Measurements from ENCODE around the gene APP. TPM values are rescaled to one million over a fixed set of nuclear protein-coding genes. Genes with fewer than 3 reads are reported as not detected.
"Not testable (repeated sequence)": the region's sequence is repeated elsewhere in the genome, so short reads cannot be mapped to it uniquely, and the experiment has no call there.

The APP gene
- total RNA-seq, 2 experiments from 2014 or later = 14.5 to 14.9 TPM

GRCh38 chr21:25927195-25927880, 243.2 kb downstream of the APP start:
- no peak for ATAC-seq
- POLR2A ChIA-PET = no interaction called here
- no peak overlapping the region for H3K4me3 Mint-ChIP-seq
- peaks cover 4% of the 10 kb centered on the region for H3K4me1 Mint-ChIP-seq (ENCODE audit: low read depth)
- H3K27me3 Mint-ChIP-seq (ENCODE audit: low read depth) = no peaks in the 10 kb centered on the region
- no peak for DNase-seq
- H3K36me3 Mint-ChIP-seq (ENCODE audit: low read depth) = peaks cover 1% of the 10 kb centered on the region
- CTCF ChIA-PET = no interaction called here
- H3K9me3 Mint-ChIP-seq (ENCODE audit: insufficient read depth) = no peaks in the 10 kb centered on the region
- H3K27ac Mint-ChIP-seq = no peak overlapping the region

- Mint-ChIP-seq H3K4me1 (ENCODE audit: low read depth) (peaks cover 4% of the 10 kb centered on the region), H3K27me3 (ENCODE audit: low read depth) (no peaks in the 10 kb centered on the region), H3K36me3 (ENCODE audit: low read depth) (peaks cover 1% of the 10 kb centered on the region), H3K4me3 (no peak overlapping the region), H3K9me3 (ENCODE audit: insufficient read depth) (no peaks in the 10 kb centered on the region), H3K27ac (no peak overlapping the region)
- ChIA-PET CTCF (no interaction called here), POLR2A (no interaction called here)
- ATAC-seq (no peak), DNase-seq (no peak)
These were observed 244.6 kb downstream of the APP start for GRCh38 chr21:25925936-25926335.

DNA sequence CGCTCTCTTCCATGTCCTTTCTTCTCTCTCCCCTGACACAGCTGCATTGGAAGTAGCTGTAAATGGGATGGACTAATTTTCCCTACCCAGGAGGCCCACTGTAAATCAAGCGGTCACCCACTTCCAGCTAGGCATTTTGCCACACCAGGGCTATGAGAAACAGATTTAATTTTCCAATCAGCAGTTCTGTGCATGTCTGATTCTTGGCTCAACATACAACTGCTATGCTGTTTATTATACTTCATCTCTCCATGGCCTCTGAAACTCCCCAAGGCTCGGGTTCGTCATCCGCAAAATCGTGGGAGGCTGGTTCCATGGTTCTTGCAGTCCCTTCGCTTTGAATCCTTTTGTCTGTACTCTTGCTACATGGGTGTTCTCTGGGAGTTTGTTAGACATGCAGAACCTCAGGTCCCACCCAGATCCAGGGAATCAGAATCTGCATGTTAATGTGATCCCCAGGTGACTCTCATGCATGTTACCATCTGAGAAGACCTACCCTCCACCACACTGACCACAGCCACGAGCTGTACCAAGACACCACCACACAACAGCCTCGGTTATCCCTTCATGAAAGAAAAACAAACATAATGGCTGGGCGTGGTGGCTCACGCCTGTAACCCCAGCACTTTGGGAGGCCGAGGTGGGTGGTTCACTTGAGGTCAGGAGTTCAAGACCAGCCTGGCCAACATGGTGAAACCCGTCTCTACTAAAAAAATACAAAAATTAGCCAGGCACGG, 245.3 kb downstream of the APP start:
- CTCF ChIA-PET = no interaction called here
- POLR2A ChIA-PET = no interaction called here
- H3K27ac Mint-ChIP-seq = no peak overlapping the region
- ATAC-seq = no peak
- H3K36me3 Mint-ChIP-seq (ENCODE audit: low read depth) = peaks cover 1% of the 10 kb centered on the region
- no peak for DNase-seq
- H3K4me3 Mint-ChIP-seq = no peak overlapping the region
- peaks cover 4% of the 10 kb centered on the region for H3K4me1 Mint-ChIP-seq (ENCODE audit: low read depth)
- no peaks in the 10 kb centered on the region for H3K27me3 Mint-ChIP-seq (ENCODE audit: low read depth)
- H3K9me3 Mint-ChIP-seq (ENCODE audit: insufficient read depth) = no peaks in the 10 kb centered on the region

DNA sequence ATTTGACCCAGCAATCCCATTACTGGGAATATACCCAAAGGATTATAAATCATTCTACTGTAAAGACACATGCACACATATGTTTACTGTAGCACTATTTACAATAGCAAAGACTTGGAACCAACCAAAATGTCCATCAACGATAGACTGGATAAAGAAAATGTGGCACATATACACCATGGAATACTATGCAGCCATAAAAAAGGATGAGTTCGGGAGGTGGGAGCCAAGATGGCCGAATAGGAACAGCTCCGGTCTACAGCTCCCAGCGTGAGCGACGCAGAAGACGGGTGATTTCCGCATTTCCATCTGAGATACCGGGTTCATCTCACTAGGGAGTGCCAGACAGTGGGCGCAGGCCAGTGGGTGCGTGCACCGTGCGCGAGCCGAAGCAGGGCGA, 252.4 kb downstream of the APP start:
- POLR2A ChIA-PET; H3K27ac Mint-ChIP-seq; ATAC-seq; H3K27me3 Mint-ChIP-seq (ENCODE audit: low read depth); CTCF ChIA-PET; H3K4me1 Mint-ChIP-seq (ENCODE audit: low read depth); H3K9me3 Mint-ChIP-seq (ENCODE audit: insufficient read depth); H3K36me3 Mint-ChIP-seq (ENCODE audit: low read depth); DNase-seq; H3K4me3 Mint-ChIP-seq: not testable (repeated sequence)

DNA sequence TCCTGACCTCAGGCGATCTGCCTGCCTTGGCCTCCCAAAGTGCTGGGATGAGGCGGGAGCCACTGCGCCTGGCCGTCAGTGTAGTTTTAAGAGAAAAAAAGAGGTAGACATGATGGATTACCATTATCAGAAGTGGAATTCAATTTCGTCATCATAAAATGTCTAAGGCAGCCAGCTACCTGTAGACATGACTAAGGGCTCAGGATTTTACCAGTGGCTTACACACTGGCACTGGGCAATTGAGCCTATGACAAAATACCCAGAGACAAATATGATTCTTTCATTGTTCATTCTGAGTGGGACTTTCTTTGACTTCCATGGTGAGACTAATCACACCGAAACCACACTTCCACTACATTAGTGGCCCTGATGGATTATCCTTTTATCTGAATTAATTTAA, 254.3 kb downstream of the APP start:
- H3K9me3 Mint-ChIP-seq (ENCODE audit: insufficient read depth) = peaks cover 6% of the 10 kb centered on the region
- no peaks in the 10 kb centered on the region for H3K4me1 Mint-ChIP-seq (ENCODE audit: low read depth)
- no peak overlapping the region for H3K4me3 Mint-ChIP-seq
- H3K36me3 Mint-ChIP-seq (ENCODE audit: low read depth) = no peaks in the 10 kb centered on the region
- DNase-seq = no peak
- ChIA-PET CTCF (no interaction called here), POLR2A (no interaction called here)
- no peak overlapping the region for H3K27ac Mint-ChIP-seq
- no peaks in the 10 kb centered on the region for H3K27me3 Mint-ChIP-seq (ENCODE audit: low read depth)
- no peak for ATAC-seq

DNA sequence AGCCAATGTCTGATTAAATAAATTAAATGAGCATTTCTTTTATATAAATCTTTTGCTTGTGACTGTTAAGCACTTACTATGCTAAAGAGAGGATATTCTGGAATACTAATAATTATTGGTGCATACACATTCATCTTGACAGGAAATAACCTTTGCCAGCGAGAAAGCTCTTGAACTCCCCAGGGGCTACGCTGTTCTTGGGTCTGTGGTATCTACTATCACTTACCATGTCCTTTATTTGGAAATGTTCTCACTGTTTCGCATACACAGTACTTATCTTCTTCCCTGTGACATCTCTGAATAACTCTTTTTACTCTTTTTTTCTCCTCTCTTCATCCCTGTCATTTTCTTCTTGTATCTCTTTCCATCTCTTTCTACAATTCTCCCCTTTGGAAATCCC, 257.1 kb downstream of the APP start:
- Mint-ChIP-seq H3K36me3 (ENCODE audit: low read depth) (no peaks in the 10 kb centered on the region), H3K27ac (no peak overlapping the region), H3K9me3 (ENCODE audit: insufficient read depth) (peaks cover 6% of the 10 kb centered on the region), H3K4me1 (ENCODE audit: low read depth) (no peaks in the 10 kb centered on the region), H3K27me3 (ENCODE audit: low read depth) (no peaks in the 10 kb centered on the region), H3K4me3 (no peak overlapping the region)
- ChIA-PET CTCF (no interaction called here), POLR2A (no interaction called here)
- no peak for ATAC-seq
- no peak for DNase-seq

DNA sequence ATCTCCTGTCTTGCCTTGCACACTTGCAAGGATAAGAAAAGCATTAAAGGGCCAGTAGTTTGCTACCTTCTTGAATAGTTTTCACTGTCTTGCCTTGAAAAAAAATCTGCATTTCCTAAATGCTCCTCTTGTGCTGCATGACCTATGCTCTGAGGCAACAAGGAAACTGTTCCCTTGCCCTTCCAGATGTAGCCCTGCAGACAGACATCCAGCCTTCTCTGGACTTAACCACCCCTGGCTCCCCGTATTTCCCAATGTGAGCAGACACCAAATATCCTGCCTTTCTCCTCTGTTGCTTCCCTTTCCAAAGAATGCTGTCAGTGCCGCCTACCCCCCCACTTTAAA, 258.2 kb downstream of the APP start:
- no peak for DNase-seq
- ChIA-PET CTCF (no interaction called here), POLR2A (no interaction called here)
- no peak for ATAC-seq
- Mint-ChIP-seq H3K4me1 (ENCODE audit: low read depth) (no peaks in the 10 kb centered on the region), H3K4me3 (no peak overlapping the region), H3K27me3 (ENCODE audit: low read depth) (no peaks in the 10 kb centered on the region), H3K27ac (no peak overlapping the region), H3K9me3 (ENCODE audit: insufficient read depth) (no peaks in the 10 kb centered on the region), H3K36me3 (ENCODE audit: low read depth) (no peaks in the 10 kb centered on the region)

- DNase-seq (no peak), ATAC-seq (no peak)
- no peak overlapping the region for H3K27ac Mint-ChIP-seq
- no peaks in the 10 kb centered on the region for H3K9me3 Mint-ChIP-seq (ENCODE audit: insufficient read depth)
- CTCF ChIA-PET = no interaction called here
- no peaks in the 10 kb centered on the region for H3K27me3 Mint-ChIP-seq (ENCODE audit: low read depth)
- no peaks in the 10 kb centered on the region for H3K36me3 Mint-ChIP-seq (ENCODE audit: low read depth)
- no peaks in the 10 kb centered on the region for H3K4me1 Mint-ChIP-seq (ENCODE audit: low read depth)
- H3K4me3 Mint-ChIP-seq = no peak overlapping the region
- POLR2A ChIA-PET = no interaction called here
These were observed 258.7 kb downstream of the APP start for GRCh38 chr21:25911730-25912401.

DNA sequence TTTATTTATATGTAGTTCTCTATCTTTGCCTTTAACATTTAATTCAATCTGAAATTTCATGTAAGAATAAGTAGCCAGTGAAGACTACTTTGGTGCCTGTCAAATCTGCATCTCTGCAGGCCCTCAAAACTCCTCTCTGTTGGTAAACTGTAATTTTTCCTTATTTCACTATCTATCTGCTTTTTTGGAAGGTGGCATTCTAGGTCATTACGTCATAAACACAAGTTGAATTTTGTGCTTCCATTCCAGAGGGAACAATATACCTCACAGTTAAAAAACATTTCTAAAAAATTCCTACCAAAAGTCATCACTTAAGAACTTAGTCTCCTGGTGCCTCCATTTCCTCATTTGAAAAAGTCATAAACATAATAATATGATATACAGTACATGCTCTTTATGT, 259.8 kb downstream of the APP start:
- ATAC-seq (no peak), DNase-seq (no peak)
- no peaks in the 10 kb centered on the region for H3K27me3 Mint-ChIP-seq (ENCODE audit: low read depth)
- CTCF ChIA-PET = no interaction called here
- no peak overlapping the region for H3K27ac Mint-ChIP-seq
- POLR2A ChIA-PET = no interaction called here
- no peaks in the 10 kb centered on the region for H3K9me3 Mint-ChIP-seq (ENCODE audit: insufficient read depth)
- no peaks in the 10 kb centered on the region for H3K36me3 Mint-ChIP-seq (ENCODE audit: low read depth)
- no peaks in the 10 kb centered on the region for H3K4me1 Mint-ChIP-seq (ENCODE audit: low read depth)
- H3K4me3 Mint-ChIP-seq = no peak overlapping the region

GRCh38 chr21:25909341-25909740, 261.2 kb downstream of the APP start:
- H3K4me3 Mint-ChIP-seq = no peak overlapping the region
- ATAC-seq = no peak
- no peak for DNase-seq
- POLR2A ChIA-PET = no interaction called here
- no peaks in the 10 kb centered on the region for H3K4me1 Mint-ChIP-seq (ENCODE audit: low read depth)
- no peak overlapping the region for H3K27ac Mint-ChIP-seq
- CTCF ChIA-PET = no interaction called here
- no peaks in the 10 kb centered on the region for H3K27me3 Mint-ChIP-seq (ENCODE audit: low read depth)
- H3K9me3 Mint-ChIP-seq (ENCODE audit: insufficient read depth) = no peaks in the 10 kb centered on the region
- H3K36me3 Mint-ChIP-seq (ENCODE audit: low read depth) = no peaks in the 10 kb centered on the region

GRCh38 chr21:25908495-25908894, 262.1 kb downstream of the APP start:
- ChIA-PET POLR2A (no interaction called here), CTCF (interaction anchor here (1.0 kb wide), 1 partner anchor 13 kb away, joined by 3 read pairs; no protein-coding TSS in a partner anchor)
- no peaks in the 10 kb centered on the region for H3K27me3 Mint-ChIP-seq (ENCODE audit: low read depth)

DNA sequence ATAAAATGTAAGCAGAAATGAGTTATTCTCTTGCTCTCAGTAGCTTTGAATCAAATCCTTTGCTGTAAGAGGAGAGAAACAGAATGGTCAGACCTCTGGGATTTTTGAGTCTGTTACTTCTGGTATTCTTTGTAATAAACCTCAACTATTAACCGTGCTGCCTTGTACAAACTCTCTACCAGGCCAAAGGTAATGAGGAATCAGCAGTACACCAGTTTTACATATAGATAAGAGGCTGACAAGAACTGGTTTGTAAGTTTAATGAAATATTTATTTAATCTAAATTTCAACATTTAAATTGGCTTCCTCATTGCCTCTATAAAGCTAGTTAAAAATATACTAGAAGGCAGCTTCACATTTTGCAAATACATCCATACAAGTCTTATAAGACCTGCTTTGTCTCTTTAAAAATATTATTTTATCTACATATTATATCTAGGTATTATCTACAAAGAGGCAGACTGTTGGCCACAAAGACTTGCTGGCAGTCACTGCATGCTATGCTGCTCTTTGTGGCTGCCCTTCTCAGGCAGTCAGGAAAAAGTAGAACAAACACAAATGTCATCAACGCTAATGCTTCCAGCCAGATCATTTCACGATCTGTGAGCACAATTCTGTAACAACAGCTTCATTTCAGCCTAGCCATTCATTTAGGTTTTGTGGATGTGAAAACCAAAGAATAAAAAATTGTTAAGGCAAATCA, 262.8 kb downstream of the APP start:
- Mint-ChIP-seq H3K27me3 (ENCODE audit: low read depth) (no peaks in the 10 kb centered on the region), H3K36me3 (ENCODE audit: low read depth) (no peaks in the 10 kb centered on the region), H3K4me3 (no peak overlapping the region), H3K4me1 (ENCODE audit: low read depth) (no peaks in the 10 kb centered on the region), H3K27ac (no peak overlapping the region), H3K9me3 (ENCODE audit: insufficient read depth) (no peaks in the 10 kb centered on the region)
- ChIA-PET CTCF (interaction anchor here (0.5 to 1.2 kb wide), 4 partner anchors 11 to 261 kb away, joined by 3 to 4 read pairs (median 3); no protein-coding TSS in a partner anchor), POLR2A (no interaction called here)
- DNase-seq (no peak), ATAC-seq (no peak)

More at GRCh38 chr21:25908495-25908894, 262.1 kb downstream of the APP start:
- Mint-ChIP-seq H3K36me3 (ENCODE audit: low read depth) (no peaks in the 10 kb centered on the region), H3K4me1 (ENCODE audit: low read depth) (no peaks in the 10 kb centered on the region), H3K27ac (no peak overlapping the region), H3K9me3 (ENCODE audit: insufficient read depth) (no peaks in the 10 kb centered on the region), H3K4me3 (no peak overlapping the region)
- DNase-seq (no peak), ATAC-seq (no peak)

Data from activated CD8-positive, alpha-beta T cell treated with anti-CD3 and anti-CD28 coated beads, Interleukin-2, amount 10 ng/mL, durations not matched to agents 7 days and 5 days (primary cell).